Lower leg skin (tissue), 3 donors: Measurements from ENCODE around the gene ADISSP.

Experiments used
- POLR2A ChIP-seq, 2 donors: fragments of 450-650 bp; IDR thresholded peaks; one replicate each; pipeline ENCODE4 v1.6.1; 2016 to 2017; ENCODE audit warnings: antibody characterized with exemption in 2 of 2, mild to moderate bottlenecking in 1 of 2, moderate library complexity in 1 of 2
- TF ChIP-seq, protein P1 (sequence below), 3 donors: fragments of 450-650 bp; IDR thresholded peaks; one replicate each; pipeline ENCODE4 v1.5.1; 2016; ENCODE audit warnings: antibody characterized with exemption in 3 of 3, mild to moderate bottlenecking in 3 of 3, moderate library complexity in 2 of 3

DNA sequence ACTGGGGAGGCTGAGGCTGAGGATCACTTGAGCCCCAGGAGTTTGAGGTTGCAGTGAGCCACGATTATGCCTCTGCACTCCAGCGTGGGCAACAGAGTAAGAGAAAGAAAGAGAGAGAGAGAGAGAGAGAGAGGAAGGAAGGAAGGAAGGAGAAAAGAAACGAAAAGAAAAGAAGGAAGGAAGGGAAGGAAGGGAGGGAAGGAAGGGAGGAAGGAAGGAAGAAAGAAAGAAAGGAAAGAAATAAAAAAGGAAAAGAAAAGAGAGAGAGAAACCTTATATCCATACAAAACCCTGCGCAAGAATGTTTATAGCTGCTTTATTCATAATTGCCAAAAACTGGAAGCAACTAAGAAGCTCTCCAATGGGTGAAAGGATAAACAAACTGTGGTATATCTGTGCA, 43.2 kb downstream of the ADISSP start:
- TF ChIP-seq, protein P1, sequence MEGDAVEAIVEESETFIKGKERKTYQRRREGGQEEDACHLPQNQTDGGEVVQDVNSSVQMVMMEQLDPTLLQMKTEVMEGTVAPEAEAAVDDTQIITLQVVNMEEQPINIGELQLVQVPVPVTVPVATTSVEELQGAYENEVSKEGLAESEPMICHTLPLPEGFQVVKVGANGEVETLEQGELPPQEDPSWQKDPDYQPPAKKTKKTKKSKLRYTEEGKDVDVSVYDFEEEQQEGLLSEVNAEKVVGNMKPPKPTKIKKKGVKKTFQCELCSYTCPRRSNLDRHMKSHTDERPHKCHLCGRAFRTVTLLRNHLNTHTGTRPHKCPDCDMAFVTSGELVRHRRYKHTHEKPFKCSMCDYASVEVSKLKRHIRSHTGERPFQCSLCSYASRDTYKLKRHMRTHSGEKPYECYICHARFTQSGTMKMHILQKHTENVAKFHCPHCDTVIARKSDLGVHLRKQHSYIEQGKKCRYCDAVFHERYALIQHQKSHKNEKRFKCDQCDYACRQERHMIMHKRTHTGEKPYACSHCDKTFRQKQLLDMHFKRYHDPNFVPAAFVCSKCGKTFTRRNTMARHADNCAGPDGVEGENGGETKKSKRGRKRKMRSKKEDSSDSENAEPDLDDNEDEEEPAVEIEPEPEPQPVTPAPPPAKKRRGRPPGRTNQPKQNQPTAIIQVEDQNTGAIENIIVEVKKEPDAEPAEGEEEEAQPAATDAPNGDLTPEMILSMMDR (IDR thresholded peaks at IDR 0.05) = no peak
- no peak for TF ChIP-seq POLR2A (IDR thresholded peaks at IDR 0.05)
